Measurements from ENCODE around the gene DBP.

DNA sequence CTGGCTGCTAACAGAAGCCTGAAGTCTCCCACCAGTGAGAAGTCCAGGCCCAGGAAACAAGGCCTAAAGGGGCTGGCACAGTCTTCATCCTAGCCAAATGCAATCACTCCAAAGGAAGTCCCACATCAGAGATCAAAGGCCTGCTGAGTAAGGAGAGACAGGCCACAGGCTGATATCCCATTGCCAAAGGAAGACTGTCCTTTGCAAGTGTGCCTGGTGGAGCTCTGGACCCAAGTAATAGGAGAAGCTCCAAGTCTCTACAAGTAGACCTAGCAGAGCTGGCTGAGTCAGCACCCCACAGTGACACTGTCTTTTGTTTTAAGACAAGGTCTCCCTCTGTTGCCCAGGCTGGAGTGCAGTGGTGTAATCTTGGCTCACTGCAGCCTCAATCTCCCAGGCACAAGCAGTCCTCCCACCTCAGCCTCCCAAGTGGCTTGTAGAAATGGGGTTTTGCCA is 4.5 kb downstream of the DBP start:
- TF ChIP-seq, protein P1, sequence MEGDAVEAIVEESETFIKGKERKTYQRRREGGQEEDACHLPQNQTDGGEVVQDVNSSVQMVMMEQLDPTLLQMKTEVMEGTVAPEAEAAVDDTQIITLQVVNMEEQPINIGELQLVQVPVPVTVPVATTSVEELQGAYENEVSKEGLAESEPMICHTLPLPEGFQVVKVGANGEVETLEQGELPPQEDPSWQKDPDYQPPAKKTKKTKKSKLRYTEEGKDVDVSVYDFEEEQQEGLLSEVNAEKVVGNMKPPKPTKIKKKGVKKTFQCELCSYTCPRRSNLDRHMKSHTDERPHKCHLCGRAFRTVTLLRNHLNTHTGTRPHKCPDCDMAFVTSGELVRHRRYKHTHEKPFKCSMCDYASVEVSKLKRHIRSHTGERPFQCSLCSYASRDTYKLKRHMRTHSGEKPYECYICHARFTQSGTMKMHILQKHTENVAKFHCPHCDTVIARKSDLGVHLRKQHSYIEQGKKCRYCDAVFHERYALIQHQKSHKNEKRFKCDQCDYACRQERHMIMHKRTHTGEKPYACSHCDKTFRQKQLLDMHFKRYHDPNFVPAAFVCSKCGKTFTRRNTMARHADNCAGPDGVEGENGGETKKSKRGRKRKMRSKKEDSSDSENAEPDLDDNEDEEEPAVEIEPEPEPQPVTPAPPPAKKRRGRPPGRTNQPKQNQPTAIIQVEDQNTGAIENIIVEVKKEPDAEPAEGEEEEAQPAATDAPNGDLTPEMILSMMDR (IDR thresholded peaks at IDR 0.05): no peak
- no peak for TF ChIP-seq ZFX (IDR thresholded peaks at IDR 0.05; ENCODE audit: borderline replicate concordance)
